Suprapubic skin (tissue), 4 donors: ENCODE data around the gene CRYL1.

ENCODE experiments used
- EP300 ChIP-seq: sonication (generic); formaldehyde crosslinking; IDR thresholded peaks from one replicate; pipeline ENCODE4 v1.6.1; 2017; ENCODE audit warnings: antibody characterized with exemption
- POLR2A ChIP-seq, 2 donors: fragments of 450-650 bp; IDR thresholded peaks; one replicate each; pipeline ENCODE4 v1.6.1; 2017; ENCODE audit warnings: antibody characterized with exemption in 2 of 2, mild to moderate bottlenecking in 2 of 2, moderate library complexity in 2 of 2
- POLR2AphosphoS5 ChIP-seq, 3 donors: sonication (generic); formaldehyde crosslinking; IDR thresholded peaks; one replicate each; pipeline ENCODE4 v1.6.1; 2017; ENCODE audit warnings: antibody characterized with exemption in 3 of 3
- TF ChIP-seq, protein P1 (sequence below), 2 donors: fragments of 200-600 bp in 1 of 2; fragments of 450-650 bp in 1 of 2; sonication (generic) in 1 of 2; IDR thresholded peaks; one replicate each; pipeline ENCODE4 v1.5.1; 2016 to 2019; ENCODE audit warnings: antibody characterized with exemption in 2 of 2, mild to moderate bottlenecking in 1 of 2, moderate library complexity in 1 of 2

DNA sequence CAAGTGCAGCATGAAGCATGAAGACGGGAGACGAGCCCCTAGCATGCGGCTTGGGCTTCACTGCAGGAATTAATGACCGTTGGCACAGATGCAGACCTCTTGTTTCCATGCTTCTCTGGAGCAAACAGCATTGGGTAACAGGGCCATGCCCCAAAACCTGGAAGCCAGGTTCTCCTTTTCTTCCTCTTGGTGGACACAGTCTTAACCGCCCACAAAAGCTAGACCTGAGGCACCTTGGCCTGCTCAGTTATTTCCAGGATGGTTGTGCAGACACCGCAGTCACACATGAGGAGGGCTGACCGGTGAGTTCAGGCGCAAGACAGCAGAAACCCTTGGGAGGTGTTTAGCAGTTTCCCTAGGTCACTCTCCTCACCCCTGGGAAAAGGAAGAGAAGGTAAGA, 159.6 kb downstream of the CRYL1 start:
- TF ChIP-seq, protein P1, sequence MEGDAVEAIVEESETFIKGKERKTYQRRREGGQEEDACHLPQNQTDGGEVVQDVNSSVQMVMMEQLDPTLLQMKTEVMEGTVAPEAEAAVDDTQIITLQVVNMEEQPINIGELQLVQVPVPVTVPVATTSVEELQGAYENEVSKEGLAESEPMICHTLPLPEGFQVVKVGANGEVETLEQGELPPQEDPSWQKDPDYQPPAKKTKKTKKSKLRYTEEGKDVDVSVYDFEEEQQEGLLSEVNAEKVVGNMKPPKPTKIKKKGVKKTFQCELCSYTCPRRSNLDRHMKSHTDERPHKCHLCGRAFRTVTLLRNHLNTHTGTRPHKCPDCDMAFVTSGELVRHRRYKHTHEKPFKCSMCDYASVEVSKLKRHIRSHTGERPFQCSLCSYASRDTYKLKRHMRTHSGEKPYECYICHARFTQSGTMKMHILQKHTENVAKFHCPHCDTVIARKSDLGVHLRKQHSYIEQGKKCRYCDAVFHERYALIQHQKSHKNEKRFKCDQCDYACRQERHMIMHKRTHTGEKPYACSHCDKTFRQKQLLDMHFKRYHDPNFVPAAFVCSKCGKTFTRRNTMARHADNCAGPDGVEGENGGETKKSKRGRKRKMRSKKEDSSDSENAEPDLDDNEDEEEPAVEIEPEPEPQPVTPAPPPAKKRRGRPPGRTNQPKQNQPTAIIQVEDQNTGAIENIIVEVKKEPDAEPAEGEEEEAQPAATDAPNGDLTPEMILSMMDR (IDR thresholded peaks at IDR 0.05): no peak
- TF ChIP-seq POLR2A (IDR thresholded peaks at IDR 0.05) (no peak), POLR2AphosphoS5 (IDR thresholded peaks at IDR 0.05) (no peak), EP300 (no peak)
